GM23338 (cell line): ENCODE results near the gene THADA. TPM values are rescaled to one million over a fixed set of nuclear protein-coding genes. Genes with fewer than 3 reads are reported as not detected.

Source experiments
- ATAC-seq: fragments of 200-7000 bp; cut with Tn5 transposase; 3 replicates; pipeline ENCODE4 v1.9.1; 2020
- DNase-seq: peaks from one replicate; pipeline ENCODE4 v3.0.0-alpha.2; 2015; ENCODE audit warnings: low spot score
- H2AFZ ChIP-seq: fragments of 200-600 bp; sonication (generic); 2 replicates; pipeline ENCODE4 v1.8.0; 2016; ENCODE audit warnings: antibody characterized with exemption, mild to moderate bottlenecking, moderate library complexity
- H3F3A ChIP-seq: fragments of 200-600 bp; sonication (generic); replicated peaks from 2 replicates; pipeline ENCODE4 v1.8.0; 2017; ENCODE audit warnings: antibody characterized with exemption, mixed run types, low read depth
- H3K27ac ChIP-seq: fragments of 200-600 bp; sonication (generic); 2 replicates; pipeline ENCODE4 v1.6.1; 2016; ENCODE audit warnings: low read depth
- H3K27me3 ChIP-seq: fragments of 200-600 bp; sonication (generic); 2 replicates; pipeline ENCODE4 v1.8.0; 2016; ENCODE audit warnings: mild to moderate bottlenecking, mixed run types, moderate library complexity; ENCODE audit not compliant: insufficient read depth
- H3K36me3 ChIP-seq: fragments of 200-600 bp; sonication (generic); 2 replicates; pipeline ENCODE4 v1.8.0; 2016; ENCODE audit warnings: mild to moderate bottlenecking; ENCODE audit not compliant: insufficient read depth
- H3K4me1 ChIP-seq: fragments of 200-600 bp; sonication (generic); 2 replicates; pipeline ENCODE4 v1.8.0; 2016; ENCODE audit warnings: mild to moderate bottlenecking, moderate library complexity; ENCODE audit not compliant: insufficient read depth
- H3K4me2 ChIP-seq: fragments of 200-600 bp; sonication (generic); 2 replicates; pipeline ENCODE4 v1.7.1; 2017; ENCODE audit warnings: mixed run types
- H3K4me3 ChIP-seq: fragments of 200-600 bp; sonication (generic); 2 replicates; pipeline ENCODE4 v1.6.1; 2016; ENCODE audit warnings: mixed run types
- H3K79me2 ChIP-seq: fragments of 200-600 bp; sonication (generic); replicated peaks from 2 replicates; pipeline ENCODE4 v1.8.0; 2017; ENCODE audit warnings: mild to moderate bottlenecking; ENCODE audit not compliant: insufficient read depth
- H3K9me2 ChIP-seq: fragments of 200-600 bp; sonication (generic); 2 replicates; pipeline ENCODE4 v1.8.0; 2017; ENCODE audit not compliant: insufficient read depth
- H4K20me1 ChIP-seq: fragments of 200-600 bp; sonication (generic); replicated peaks from 2 replicates; pipeline ENCODE4 v1.8.0; 2017; ENCODE audit warnings: mild to moderate bottlenecking; ENCODE audit not compliant: insufficient read depth
- H3K27ac Mint-ChIP-seq: 2 replicates; pipeline ENCODE4 v1.8.0; 2020; ENCODE audit warnings: inconsistent platforms, mild to moderate bottlenecking, moderate library complexity, mixed read lengths
- H3K27me3 Mint-ChIP-seq: 3 replicates; pipeline ENCODE4 v1.8.0; 2022; ENCODE audit warnings: low read depth, mild to moderate bottlenecking, moderate library complexity, mixed read lengths, inconsistent platforms; ENCODE audit not compliant: insufficient read depth, poor library complexity
- H3K36me3 Mint-ChIP-seq: 3 replicates; pipeline ENCODE4 v1.8.0; 2021; ENCODE audit warnings: low read depth, mild to moderate bottlenecking, inconsistent platforms, moderate library complexity, mixed read lengths
- H3K4me1 Mint-ChIP-seq: 3 replicates; pipeline ENCODE4 v1.8.0; 2020; ENCODE audit warnings: mild to moderate bottlenecking, inconsistent platforms, mixed read lengths
- H3K4me3 Mint-ChIP-seq: 3 replicates; pipeline ENCODE4 v1.8.0; 2021; ENCODE audit warnings: moderate library complexity, mild to moderate bottlenecking, inconsistent platforms, mixed read lengths
- H3K9me3 Mint-ChIP-seq: 3 replicates; pipeline ENCODE4 v1.8.0; 2020; ENCODE audit warnings: moderate library complexity, mild to moderate bottlenecking, inconsistent platforms, mixed read lengths
- CREB1 ChIP-seq: fragments of 250-450 bp; sonication (Bioruptor Pico); IDR thresholded peaks from 2 replicates; pipeline ENCODE4 v1.5.0; 2020; ENCODE audit warnings: low read depth, mild to moderate bottlenecking, moderate library complexity
- ETS1 ChIP-seq: IDR thresholded peaks from 2 replicates; pipeline ENCODE4 v1.6.1; 2016; ENCODE audit warnings: antibody characterized with exemption
- EZH2 ChIP-seq: fragments of 200-600 bp; sonication (generic); IDR thresholded peaks from one replicate; pipeline ENCODE4 v1.8.0; 2017; ENCODE audit warnings: antibody characterized with exemption, mild to moderate bottlenecking, low read depth; ENCODE audit not compliant: unreplicated experiment
- EZH2phosphoT487 ChIP-seq: fragments of 200-600 bp; sonication (generic); IDR thresholded peaks from one replicate; pipeline ENCODE4 v1.8.1; 2018; ENCODE audit warnings: antibody characterized with exemption; ENCODE audit not compliant: unreplicated experiment
- JUNB ChIP-seq: IDR thresholded peaks from one replicate; pipeline ENCODE4 v1.6.1; 2016; ENCODE audit warnings: antibody characterized with exemption; ENCODE audit not compliant: unreplicated experiment
- NANOG ChIP-seq: IDR thresholded peaks from 2 replicates; pipeline ENCODE4 v1.6.1; 2016; ENCODE audit warnings: antibody characterized with exemption, borderline replicate concordance
- POLR2AphosphoS5 ChIP-seq: IDR thresholded peaks from 2 replicates; pipeline ENCODE4 v1.6.1; 2016; ENCODE audit warnings: antibody characterized with exemption, low read depth
- REST ChIP-seq: IDR thresholded peaks from one replicate; pipeline ENCODE4 v1.6.1; 2018; ENCODE audit warnings: antibody characterized with exemption; ENCODE audit not compliant: unreplicated experiment
- STAT1 ChIP-seq: IDR thresholded peaks from one replicate; pipeline ENCODE4 v1.6.1; 2016; ENCODE audit warnings: antibody characterized with exemption; ENCODE audit not compliant: unreplicated experiment
- ZNF114 ChIP-seq: fragments of 250-450 bp; sonication (Bioruptor Pico); IDR thresholded peaks from 2 replicates; pipeline ENCODE4 v1.5.0; 2020; ENCODE audit warnings: mild to moderate bottlenecking, moderate library complexity
- ZNF331 ChIP-seq: fragments of 250-450 bp; sonication (Bioruptor Pico); IDR thresholded peaks from 2 replicates; pipeline ENCODE4 v1.5.0; 2020; ENCODE audit warnings: low read depth, mild to moderate bottlenecking, moderate library complexity
- polyA plus RNA-seq: library from polyadenylated mRNA; unstranded; fragments of >200 nt; fragmentation: Nextera tagmentation; extraction: Ambion mirVana; gene quantifications from 2 replicates; pipeline ENCODE4 v1.2.1, GENCODE V29; 2016
- total RNA-seq: library from RNA; depleted of rRNA; stranded (reverse); fragments of >200 nt; shearing (Covaris generic); gene quantifications from 2 replicates; pipeline ENCODE4 v1.2.3, GENCODE V29; 2014
- TF ChIP-seq, protein P1 (sequence below): fragments of 250-450 bp; sonication (Bioruptor Pico); IDR thresholded peaks from 2 replicates; pipeline ENCODE4 v1.5.0; 2020; ENCODE audit warnings: mild to moderate bottlenecking, moderate library complexity
- TF ChIP-seq, protein P2 (sequence below), 2 experiments: fragments of 200-600 bp in 1 of 2; sonication (generic) in 1 of 2; conservative IDR thresholded peaks; 2 replicates each; pipeline versions ENCODE4 v1.5.1 to v1.6.1; 2016 to 2017; ENCODE audit warnings: antibody characterized with exemption in 2 of 2, low read depth in 2 of 2, mild to moderate bottlenecking in 2 of 2, moderate library complexity in 1 of 2

Gene THADA
- total and polyA plus RNA-seq, 2 experiments from 2014 or later, result 17.0 to 30.7 TPM

- H3K9me2 ChIP-seq, result no peaks in the 10 kb centered on the region
- H3K27ac ChIP-seq, result no peak overlapping the region
- H3F3A ChIP-seq, result no peaks in the 10 kb centered on the region
- no peaks in the 10 kb centered on the region for H4K20me1 ChIP-seq
- ATAC-seq, result no peak
- H2AFZ ChIP-seq, result no peak overlapping the region
- H3K4me2 ChIP-seq, result no peak overlapping the region
- H3K4me3 ChIP-seq, result no peak overlapping the region
- TF ChIP-seq ZNF331 (CRISPR knock-in tag), result no peak
- TF ChIP-seq, protein P1, sequence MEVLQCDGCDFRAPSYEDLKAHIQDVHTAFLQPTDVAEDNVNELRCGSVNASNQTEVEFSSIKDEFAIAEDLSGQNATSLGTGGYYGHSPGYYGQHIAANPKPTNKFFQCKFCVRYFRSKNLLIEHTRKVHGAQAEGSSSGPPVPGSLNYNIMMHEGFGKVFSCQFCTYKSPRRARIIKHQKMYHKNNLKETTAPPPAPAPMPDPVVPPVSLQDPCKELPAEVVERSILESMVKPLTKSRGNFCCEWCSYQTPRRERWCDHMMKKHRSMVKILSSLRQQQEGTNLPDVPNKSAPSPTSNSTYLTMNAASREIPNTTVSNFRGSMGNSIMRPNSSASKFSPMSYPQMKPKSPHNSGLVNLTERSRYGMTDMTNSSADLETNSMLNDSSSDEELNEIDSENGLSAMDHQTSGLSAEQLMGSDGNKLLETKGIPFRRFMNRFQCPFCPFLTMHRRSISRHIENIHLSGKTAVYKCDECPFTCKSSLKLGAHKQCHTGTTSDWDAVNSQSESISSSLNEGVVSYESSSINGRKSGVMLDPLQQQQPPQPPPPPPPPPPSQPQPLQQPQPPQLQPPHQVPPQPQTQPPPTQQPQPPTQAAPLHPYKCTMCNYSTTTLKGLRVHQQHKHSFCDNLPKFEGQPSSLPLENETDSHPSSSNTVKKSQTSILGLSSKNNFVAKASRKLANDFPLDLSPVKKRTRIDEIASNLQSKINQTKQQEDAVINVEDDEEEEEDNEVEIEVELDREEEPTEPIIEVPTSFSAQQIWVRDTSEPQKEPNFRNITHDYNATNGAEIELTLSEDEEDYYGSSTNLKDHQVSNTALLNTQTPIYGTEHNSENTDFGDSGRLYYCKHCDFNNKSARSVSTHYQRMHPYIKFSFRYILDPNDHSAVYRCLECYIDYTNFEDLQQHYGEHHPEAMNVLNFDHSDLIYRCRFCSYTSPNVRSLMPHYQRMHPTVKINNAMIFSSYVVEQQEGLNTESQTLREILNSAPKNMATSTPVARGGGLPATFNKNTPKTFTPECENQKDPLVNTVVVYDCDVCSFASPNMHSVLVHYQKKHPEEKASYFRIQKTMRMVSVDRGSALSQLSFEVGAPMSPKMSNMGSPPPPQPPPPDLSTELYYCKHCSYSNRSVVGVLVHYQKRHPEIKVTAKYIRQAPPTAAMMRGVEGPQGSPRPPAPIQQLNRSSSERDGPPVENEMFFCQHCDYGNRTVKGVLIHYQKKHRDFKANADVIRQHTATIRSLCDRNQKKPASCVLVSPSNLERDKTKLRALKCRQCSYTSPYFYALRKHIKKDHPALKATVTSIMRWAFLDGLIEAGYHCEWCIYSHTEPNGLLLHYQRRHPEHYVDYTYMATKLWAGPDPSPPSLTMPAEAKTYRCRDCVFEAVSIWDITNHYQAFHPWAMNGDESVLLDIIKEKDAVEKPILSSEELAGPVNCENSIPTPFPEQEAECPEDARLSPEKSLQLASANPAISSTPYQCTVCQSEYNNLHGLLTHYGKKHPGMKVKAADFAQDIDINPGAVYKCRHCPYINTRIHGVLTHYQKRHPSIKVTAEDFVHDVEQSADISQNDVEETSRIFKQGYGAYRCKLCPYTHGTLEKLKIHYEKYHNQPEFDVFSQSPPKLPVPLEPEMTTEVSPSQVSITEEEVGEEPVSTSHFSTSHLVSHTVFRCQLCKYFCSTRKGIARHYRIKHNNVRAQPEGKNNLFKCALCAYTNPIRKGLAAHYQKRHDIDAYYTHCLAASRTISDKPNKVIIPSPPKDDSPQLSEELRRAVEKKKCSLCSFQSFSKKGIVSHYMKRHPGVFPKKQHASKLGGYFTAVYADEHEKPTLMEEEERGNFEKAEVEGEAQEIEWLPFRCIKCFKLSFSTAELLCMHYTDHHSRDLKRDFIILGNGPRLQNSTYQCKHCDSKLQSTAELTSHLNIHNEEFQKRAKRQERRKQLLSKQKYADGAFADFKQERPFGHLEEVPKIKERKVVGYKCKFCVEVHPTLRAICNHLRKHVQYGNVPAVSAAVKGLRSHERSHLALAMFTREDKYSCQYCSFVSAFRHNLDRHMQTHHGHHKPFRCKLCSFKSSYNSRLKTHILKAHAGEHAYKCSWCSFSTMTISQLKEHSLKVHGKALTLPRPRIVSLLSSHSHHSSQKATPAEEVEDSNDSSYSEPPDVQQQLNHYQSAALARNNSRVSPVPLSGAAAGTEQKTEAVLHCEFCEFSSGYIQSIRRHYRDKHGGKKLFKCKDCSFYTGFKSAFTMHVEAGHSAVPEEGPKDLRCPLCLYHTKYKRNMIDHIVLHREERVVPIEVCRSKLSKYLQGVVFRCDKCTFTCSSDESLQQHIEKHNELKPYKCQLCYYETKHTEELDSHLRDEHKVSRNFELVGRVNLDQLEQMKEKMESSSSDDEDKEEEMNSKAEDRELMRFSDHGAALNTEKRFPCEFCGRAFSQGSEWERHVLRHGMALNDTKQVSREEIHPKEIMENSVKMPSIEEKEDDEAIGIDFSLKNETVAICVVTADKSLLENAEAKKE, result no peak
- TF ChIP-seq EZH2phosphoT487, result no peak
- TF ChIP-seq EZH2, result no peak
- no peak for TF ChIP-seq ZNF114
- TF ChIP-seq, protein P2, sequence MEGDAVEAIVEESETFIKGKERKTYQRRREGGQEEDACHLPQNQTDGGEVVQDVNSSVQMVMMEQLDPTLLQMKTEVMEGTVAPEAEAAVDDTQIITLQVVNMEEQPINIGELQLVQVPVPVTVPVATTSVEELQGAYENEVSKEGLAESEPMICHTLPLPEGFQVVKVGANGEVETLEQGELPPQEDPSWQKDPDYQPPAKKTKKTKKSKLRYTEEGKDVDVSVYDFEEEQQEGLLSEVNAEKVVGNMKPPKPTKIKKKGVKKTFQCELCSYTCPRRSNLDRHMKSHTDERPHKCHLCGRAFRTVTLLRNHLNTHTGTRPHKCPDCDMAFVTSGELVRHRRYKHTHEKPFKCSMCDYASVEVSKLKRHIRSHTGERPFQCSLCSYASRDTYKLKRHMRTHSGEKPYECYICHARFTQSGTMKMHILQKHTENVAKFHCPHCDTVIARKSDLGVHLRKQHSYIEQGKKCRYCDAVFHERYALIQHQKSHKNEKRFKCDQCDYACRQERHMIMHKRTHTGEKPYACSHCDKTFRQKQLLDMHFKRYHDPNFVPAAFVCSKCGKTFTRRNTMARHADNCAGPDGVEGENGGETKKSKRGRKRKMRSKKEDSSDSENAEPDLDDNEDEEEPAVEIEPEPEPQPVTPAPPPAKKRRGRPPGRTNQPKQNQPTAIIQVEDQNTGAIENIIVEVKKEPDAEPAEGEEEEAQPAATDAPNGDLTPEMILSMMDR (conservative IDR thresholded peaks at IDR 0.05; ENCODE audit: low read depth in 2 of 2), result no peak
- TF ChIP-seq NANOG, result no peak
- TF ChIP-seq REST, result no peak
- TF ChIP-seq STAT1, result no peak
- no peak for TF ChIP-seq POLR2AphosphoS5
- no peak for TF ChIP-seq CREB1
- no peak for TF ChIP-seq ETS1
- TF ChIP-seq JUNB, result no peak
- H3K27me3 ChIP-seq, result peaks cover 16% of the 10 kb centered on the region
- DNase-seq, result no peak
- Mint-ChIP-seq H3K4me1 (peaks cover 18% of the 10 kb centered on the region), H3K36me3 (peaks cover 3% of the 10 kb centered on the region; the same call in 1 of the 3 replicates), H3K27ac (no peak overlapping the region; the same call in 1 of the 2 replicates), H3K27me3 (peaks cover 19% of the 10 kb centered on the region), H3K9me3 (peaks cover 6% of the 10 kb centered on the region; the same call in 2 of the 3 replicates), H3K4me3 (no peak overlapping the region)
- H3K4me1 ChIP-seq, result 0 out of 2 replicates have a peak, but pooled peaks cover 6% of the 10 kb centered on the region
- no peaks in the 10 kb centered on the region for H3K36me3 ChIP-seq
- no peaks in the 10 kb centered on the region for H3K79me2 ChIP-seq
Measured at GRCh38 chr2:43634604-43635306, 38.9 kb upstream of the THADA start.
